K562 (cell line): ENCODE measurements around the gene FCSK. TPM values are rescaled to one million over a fixed set of nuclear protein-coding genes. Genes with fewer than 3 reads are reported as not detected.

Experiments
- polyA plus RNA-seq, 8 experiments: library from polyadenylated mRNA; depleted of rRNA in 4 of 8; stranded (reverse) in 5 of 8; unstranded in 3 of 8; fragments of >200 nt; fragmentation: Nextera tagmentation in 2 of 8; fragmentation: Illumina TruSeq in 1 of 8; extraction: Ambion mirVana in 2 of 8; extraction: Trizol in 1 of 8; gene quantifications; 2 replicates each; pipeline versions ENCODE4 v1.2.1 to v1.2.3, GENCODE V29; 2011 to 2014; ENCODE audit warnings: inconsistent platforms in 1 of 8, missing spikeins in 1 of 8
- small RNA-seq: library from RNA; depleted of rRNA; stranded (forward); fragments of <200 nt; gene quantifications from one replicate; pipeline ENCODE3, GENCODE V24; 2014
- total RNA-seq, 7 experiments: library from RNA; depleted of rRNA in 6 of 7; stranded (reverse); fragments of >200 nt in 6 of 7; fragmentation: Illumina TruSeq in 2 of 7; extraction: Trizol in 2 of 7; gene quantifications; 2 replicates each; pipeline versions ENCODE4 v1.2.1 to v1.2.3, GENCODE V29; 2011 to 2021; ENCODE audit warnings: low replicate concordance in 1 of 7

Gene FCSK
- total and polyA plus RNA-seq, 9 of the 15 experiments (the other 6 are each of a cell fraction or from before 2014, with no cell fraction given): 0.92 to 18.6 (median 8.3) TPM

Small RNA genes lying within 50 kb of the gene (small RNA-seq; reads per million reads assigned to genes)
- 0.33 reads per million for gene RNU6-23P
- gene RPS27P26: not detected
- 97.8 reads per million, percentile 98 among the genes with 10 or more reads in this experiment for gene SNORD111B

Other genes with a start within 250 kb of the FCSK start
Only the 7 nearest of the 9 such genes appear.
- gene AARS1, start 165.1 kb upstream of the FCSK start, total RNA-seq (2014; rRNA removed): 174 and 200 TPM in 2 replicates
- 104 and 106 TPM in 2 replicates for gene AARS1, start 165.1 kb upstream of the FCSK start, total RNA-seq (2014; rRNA removed; fragmentation: Illumina TruSeq; extraction: Trizol)
- gene AARS1, start 165.1 kb upstream of the FCSK start, total RNA-seq (2015; rRNA removed; fragmentation: Illumina TruSeq; extraction: Trizol): 73.1 and 73.7 TPM in 2 replicates
- 190 and 207 TPM in 2 replicates for gene AARS1, start 165.1 kb upstream of the FCSK start, total RNA-seq (2021)
- 235 and 246 TPM in 2 replicates for gene AARS1, start 165.1 kb upstream of the FCSK start, polyA plus RNA-seq (2011; rRNA removed)
- gene AARS1, start 165.1 kb upstream of the FCSK start, polyA plus RNA-seq (2014; fragmentation: Illumina TruSeq; extraction: Trizol): 213 and 235 TPM in 2 replicates
- gene AARS1, start 165.1 kb upstream of the FCSK start, polyA plus RNA-seq (2014; fragmentation: Nextera tagmentation; extraction: Ambion mirVana): 100 to 1,000 TPM in 1 of 2 experiments, 10 to 100 TPM in 1; 50.1 to 138 TPM
- gene AARS1, start 165.1 kb upstream of the FCSK start, polyA plus RNA-seq (2014; rRNA removed): 165 and 174 TPM in 2 replicates
- gene DDX19B, start 155.4 kb upstream of the FCSK start, total RNA-seq (2014; rRNA removed): 25.8 and 27.2 TPM in 2 replicates
- gene DDX19B, start 155.4 kb upstream of the FCSK start, total RNA-seq (2014; rRNA removed; fragmentation: Illumina TruSeq; extraction: Trizol): 19.3 and 23.3 TPM in 2 replicates
- 18.5 and 19.6 TPM in 2 replicates for gene DDX19B, start 155.4 kb upstream of the FCSK start, total RNA-seq (2015; rRNA removed; fragmentation: Illumina TruSeq; extraction: Trizol)
- 19.2 and 20.8 TPM in 2 replicates for gene DDX19B, start 155.4 kb upstream of the FCSK start, total RNA-seq (2021)
- 18.9 and 32.1 TPM in 2 replicates for gene DDX19B, start 155.4 kb upstream of the FCSK start, polyA plus RNA-seq (2011; rRNA removed)
- gene DDX19B, start 155.4 kb upstream of the FCSK start, polyA plus RNA-seq (2014; fragmentation: Illumina TruSeq; extraction: Trizol): 32.9 and 39.9 TPM in 2 replicates
- 10 to 100 TPM in 1 of 2 experiments, 1 to 10 TPM in 1; 7.0 to 10.6 TPM for gene DDX19B, start 155.4 kb upstream of the FCSK start, polyA plus RNA-seq (2014; fragmentation: Nextera tagmentation; extraction: Ambion mirVana)
- 11.1 and 23.8 TPM in 2 replicates for gene DDX19B, start 155.4 kb upstream of the FCSK start, polyA plus RNA-seq (2014; rRNA removed)
- gene DDX19A, start 107.7 kb upstream of the FCSK start, total RNA-seq (2014; rRNA removed): 65.6 and 77.8 TPM in 2 replicates
- gene DDX19A, start 107.7 kb upstream of the FCSK start, total RNA-seq (2014; rRNA removed; fragmentation: Illumina TruSeq; extraction: Trizol): 59.9 and 60.2 TPM in 2 replicates
- gene DDX19A, start 107.7 kb upstream of the FCSK start, total RNA-seq (2015; rRNA removed; fragmentation: Illumina TruSeq; extraction: Trizol): 65.4 and 68.5 TPM in 2 replicates
- 50.1 and 55.2 TPM in 2 replicates for gene DDX19A, start 107.7 kb upstream of the FCSK start, total RNA-seq (2021)
- gene DDX19A, start 107.7 kb upstream of the FCSK start, polyA plus RNA-seq (2011; rRNA removed): 49.3 and 71.7 TPM in 2 replicates
- 82.2 and 95.9 TPM in 2 replicates for gene DDX19A, start 107.7 kb upstream of the FCSK start, polyA plus RNA-seq (2014; fragmentation: Illumina TruSeq; extraction: Trizol)
- 10 to 100 TPM; 27.3 to 57.9 TPM for gene DDX19A, start 107.7 kb upstream of the FCSK start, polyA plus RNA-seq (2014; fragmentation: Nextera tagmentation; extraction: Ambion mirVana)
- gene DDX19A, start 107.7 kb upstream of the FCSK start, polyA plus RNA-seq (2014; rRNA removed): 66.4 and 74.9 TPM in 2 replicates
- gene ST3GAL2, start 15.5 kb upstream of the FCSK start, total RNA-seq (2014; rRNA removed): 75.5 and 95.5 TPM in 2 replicates
- 23.7 and 31.8 TPM in 2 replicates for gene ST3GAL2, start 15.5 kb upstream of the FCSK start, total RNA-seq (2014; rRNA removed; fragmentation: Illumina TruSeq; extraction: Trizol)
- gene ST3GAL2, start 15.5 kb upstream of the FCSK start, total RNA-seq (2015; rRNA removed; fragmentation: Illumina TruSeq; extraction: Trizol): 48.9 and 53.8 TPM in 2 replicates
- 98.9 and 108 TPM in 2 replicates for gene ST3GAL2, start 15.5 kb upstream of the FCSK start, total RNA-seq (2021)
- 34.3 and 40.9 TPM in 2 replicates for gene ST3GAL2, start 15.5 kb upstream of the FCSK start, polyA plus RNA-seq (2011; rRNA removed)
- 25.1 and 50.7 TPM in 2 replicates for gene ST3GAL2, start 15.5 kb upstream of the FCSK start, polyA plus RNA-seq (2014; fragmentation: Illumina TruSeq; extraction: Trizol)
- 1 to 10 TPM; 1.5 to 2.4 TPM for gene ST3GAL2, start 15.5 kb upstream of the FCSK start, polyA plus RNA-seq (2014; fragmentation: Nextera tagmentation; extraction: Ambion mirVana)
- gene ST3GAL2, start 15.5 kb upstream of the FCSK start, polyA plus RNA-seq (2014; rRNA removed): 50.5 and 57.8 TPM in 2 replicates
- gene COG4, start 69.0 kb downstream of the FCSK start, total RNA-seq (2014; rRNA removed): 43.2 and 59.0 TPM in 2 replicates
- gene COG4, start 69.0 kb downstream of the FCSK start, total RNA-seq (2014; rRNA removed; fragmentation: Illumina TruSeq; extraction: Trizol): 39.5 and 44.4 TPM in 2 replicates
- gene COG4, start 69.0 kb downstream of the FCSK start, total RNA-seq (2015; rRNA removed; fragmentation: Illumina TruSeq; extraction: Trizol): 41.2 and 42.6 TPM in 2 replicates
- 66.7 and 69.8 TPM in 2 replicates for gene COG4, start 69.0 kb downstream of the FCSK start, total RNA-seq (2021)
- 69.2 and 73.9 TPM in 2 replicates for gene COG4, start 69.0 kb downstream of the FCSK start, polyA plus RNA-seq (2011; rRNA removed)
- 44.2 and 48.9 TPM in 2 replicates for gene COG4, start 69.0 kb downstream of the FCSK start, polyA plus RNA-seq (2014; fragmentation: Illumina TruSeq; extraction: Trizol)
- 10 to 100 TPM; 13.7 to 37.4 TPM for gene COG4, start 69.0 kb downstream of the FCSK start, polyA plus RNA-seq (2014; fragmentation: Nextera tagmentation; extraction: Ambion mirVana)
- 49.1 and 55.9 TPM in 2 replicates for gene COG4, start 69.0 kb downstream of the FCSK start, polyA plus RNA-seq (2014; rRNA removed)
- gene SF3B3, start 69.2 kb downstream of the FCSK start, total RNA-seq (2014; rRNA removed): 98.9 and 208 TPM in 2 replicates
- 221 and 275 TPM in 2 replicates for gene SF3B3, start 69.2 kb downstream of the FCSK start, total RNA-seq (2014; rRNA removed; fragmentation: Illumina TruSeq; extraction: Trizol)
- 252 and 265 TPM in 2 replicates for gene SF3B3, start 69.2 kb downstream of the FCSK start, total RNA-seq (2015; rRNA removed; fragmentation: Illumina TruSeq; extraction: Trizol)
- 513 and 546 TPM in 2 replicates for gene SF3B3, start 69.2 kb downstream of the FCSK start, total RNA-seq (2021)
- gene SF3B3, start 69.2 kb downstream of the FCSK start, polyA plus RNA-seq (2011; rRNA removed): 172 and 248 TPM in 2 replicates
- 349 and 430 TPM in 2 replicates for gene SF3B3, start 69.2 kb downstream of the FCSK start, polyA plus RNA-seq (2014; fragmentation: Illumina TruSeq; extraction: Trizol)
- 100 to 1,000 TPM; 209 to 414 TPM for gene SF3B3, start 69.2 kb downstream of the FCSK start, polyA plus RNA-seq (2014; fragmentation: Nextera tagmentation; extraction: Ambion mirVana)
- gene SF3B3, start 69.2 kb downstream of the FCSK start, polyA plus RNA-seq (2014; rRNA removed): 103 and 105 TPM in 2 replicates
- gene IL34, start 192.0 kb downstream of the FCSK start, total RNA-seq (2014; rRNA removed): 0.20 TPM in 1 of 2 replicates, not detected in the other
- not detected in 2 replicates for gene IL34, start 192.0 kb downstream of the FCSK start, total RNA-seq (2014; rRNA removed; fragmentation: Illumina TruSeq; extraction: Trizol)
- 0.18 TPM in 1 of 2 replicates, not detected in the other for gene IL34, start 192.0 kb downstream of the FCSK start, total RNA-seq (2015; rRNA removed; fragmentation: Illumina TruSeq; extraction: Trizol)
- 0.25 TPM in 1 of 2 replicates, not detected in the other for gene IL34, start 192.0 kb downstream of the FCSK start, total RNA-seq (2021)
- gene IL34, start 192.0 kb downstream of the FCSK start, polyA plus RNA-seq (2011; rRNA removed): 0.10 TPM in 1 of 2 replicates, not detected in the other
- gene IL34, start 192.0 kb downstream of the FCSK start, polyA plus RNA-seq (2014; fragmentation: Illumina TruSeq; extraction: Trizol): 0.58 TPM in 1 of 2 replicates, not detected in the other
- not detected for gene IL34, start 192.0 kb downstream of the FCSK start, polyA plus RNA-seq (2014; fragmentation: Nextera tagmentation; extraction: Ambion mirVana)
- 0.07 and 0.18 TPM in 2 replicates for gene IL34, start 192.0 kb downstream of the FCSK start, polyA plus RNA-seq (2014; rRNA removed)